IMR-90 (cell line): ENCODE measurements around the gene C17orf107. TPM values are rescaled to one million over a fixed set of nuclear protein-coding genes. Genes with fewer than 3 reads are reported as not detected.
A peak's percentile ranks its signal among the peaks of the same experiment; 100 is the strongest.

Experiments
- ATAC-seq: fragments of 200-7000 bp; cut with Tn5 transposase; 2 replicates; pipeline ENCODE4 v1.9.1; 2020; ENCODE audit warnings: low read depth, mild to moderate bottlenecking, moderate library complexity
- BruUV-seq: library from RNA; stranded (reverse); fragments of 400-500 nt; replicated peaks from 2 replicates; lab custom pipeline; 2021; lab: Mats Ljungman, UMichigan
- CTCF ChIA-PET: fragments of 300-600 bp; formaldehyde crosslinking; extraction: SDS; loops from one replicate; lab custom pipeline; 2021; ENCODE audit warnings: antibody characterized with exemption; lab: Yijun Ruan, JAX
- POLR2A ChIA-PET: fragments of 300-600 bp; sonication (Branson Sonifier 250); formaldehyde crosslinking; loops from one replicate; lab custom pipeline; 2022; ENCODE audit warnings: antibody characterized with exemption; ENCODE audit not compliant: unreplicated experiment; lab: Charles Lee
- DNase-seq: peaks from one replicate; pipeline ENCODE4 v3.0.0; 2013
- H2AFZ ChIP-seq: replicated peaks from 2 replicates; pipeline ENCODE3; 2013; ENCODE audit warnings: low read length, mild to moderate bottlenecking; ENCODE audit not compliant: poor library complexity
- H2AK5ac ChIP-seq: 2 replicates; pipeline ENCODE4 v1.6.1; 2013; ENCODE audit warnings: low read depth, low read length, inconsistent platforms
- H2AK9ac ChIP-seq: replicated peaks from 2 replicates; pipeline ENCODE3; 2013; ENCODE audit warnings: mild to moderate bottlenecking, low read depth, low read length, moderate library complexity; ENCODE audit not compliant: poor library complexity
- H2BK120ac ChIP-seq: 2 replicates; pipeline ENCODE4 v1.6.1; 2013; ENCODE audit warnings: low read depth, low read length, inconsistent platforms
- H2BK15ac ChIP-seq: 3 replicates; pipeline ENCODE4 v1.6.1; 2013; ENCODE audit warnings: low read depth, low read length, inconsistent platforms
- H2BK20ac ChIP-seq: 2 replicates; pipeline ENCODE4 v1.6.1; 2013; ENCODE audit warnings: low read depth, mild to moderate bottlenecking, inconsistent platforms, low read length, moderate library complexity
- H2BK5ac ChIP-seq: 2 replicates; pipeline ENCODE4 v1.6.1; 2013; ENCODE audit warnings: mild to moderate bottlenecking, low read depth, low read length, inconsistent platforms; ENCODE audit not compliant: poor library complexity, severe bottlenecking
- H3K14ac ChIP-seq: replicated peaks from 2 replicates; pipeline ENCODE4 v1.6.1; 2013; ENCODE audit warnings: low read depth, low read length, inconsistent platforms
- H3K18ac ChIP-seq: 2 replicates; pipeline ENCODE4 v1.6.1; 2013; ENCODE audit warnings: low read depth, low read length, control low read depth
- H3K23ac ChIP-seq: 2 replicates; pipeline ENCODE4 v1.6.1; 2013; ENCODE audit warnings: low read depth, low read length, inconsistent platforms
- H3K27ac ChIP-seq: 2 replicates; pipeline ENCODE4 v1.5.1; 2013; ENCODE audit warnings: mild to moderate bottlenecking, control low read depth, low read length; ENCODE audit not compliant: insufficient read depth
- H3K27me3 ChIP-seq: 2 replicates; pipeline ENCODE4 v1.6.1; 2013; ENCODE audit warnings: low read length; ENCODE audit not compliant: control insufficient read depth, insufficient read depth
- H3K36me3 ChIP-seq: 2 replicates; pipeline ENCODE4 v1.6.1; 2013; ENCODE audit warnings: low read length, mixed read lengths; ENCODE audit not compliant: control insufficient read depth, insufficient read depth
- H3K4ac ChIP-seq: 2 replicates; pipeline ENCODE4 v1.6.1; 2013; ENCODE audit warnings: low read depth, low read length, inconsistent platforms
- H3K4me1 ChIP-seq: 2 replicates; pipeline ENCODE4 v1.6.1; 2013; ENCODE audit warnings: low read length, mixed read lengths; ENCODE audit not compliant: control insufficient read depth, insufficient read depth
- H3K4me2 ChIP-seq: 2 replicates; pipeline ENCODE4 v1.6.1; 2013; ENCODE audit warnings: low read depth, mild to moderate bottlenecking, control low read depth, low read length, moderate library complexity
- H3K4me3 ChIP-seq: 2 replicates; pipeline ENCODE4 v1.5.1; 2013; ENCODE audit warnings: low read depth, mild to moderate bottlenecking, control low read depth, low read length, moderate library complexity; ENCODE audit not compliant: insufficient read depth
- H3K56ac ChIP-seq: 2 replicates; pipeline ENCODE4 v1.6.1; 2013; ENCODE audit warnings: low read length, inconsistent platforms; ENCODE audit not compliant: insufficient read depth; ENCODE audit errors: extremely low read depth
- H3K79me1 ChIP-seq, 2 experiments: 2 replicates each; pipeline ENCODE4 v1.6.1; 2013; ENCODE audit warnings: low read length in 2 of 2, inconsistent platforms in 1 of 2, low read depth in 1 of 2
- H3K9ac ChIP-seq: 2 replicates; pipeline ENCODE4 v1.6.1; 2013; ENCODE audit warnings: low read depth, low read length, control low read depth
- H3K9me1 ChIP-seq: 2 replicates; pipeline ENCODE4 v1.6.1; 2013; ENCODE audit warnings: low read length, inconsistent platforms; ENCODE audit not compliant: insufficient read depth
- H3K9me3 ChIP-seq: 2 replicates; pipeline ENCODE4 v1.6.1; 2013; ENCODE audit warnings: low read length; ENCODE audit not compliant: control insufficient read depth, insufficient read depth
- H4K20me1 ChIP-seq: 2 replicates; pipeline ENCODE4 v1.6.1; 2013; ENCODE audit warnings: low read length, inconsistent platforms; ENCODE audit not compliant: insufficient read depth
- H4K5ac ChIP-seq: 2 replicates; pipeline ENCODE4 v1.6.1; 2013; ENCODE audit warnings: mild to moderate bottlenecking, low read depth, low read length, control low read depth
- H4K8ac ChIP-seq, 2 experiments: 2 replicates each; pipeline ENCODE4 v1.6.1; 2013; ENCODE audit warnings: low read depth in 2 of 2, low read length in 2 of 2, control low read depth in 1 of 2, inconsistent platforms in 1 of 2
- H4K91ac ChIP-seq: 2 replicates; pipeline ENCODE4 v1.6.1; 2013; ENCODE audit warnings: low read depth, low read length, inconsistent platforms; ENCODE audit not compliant: insufficient read depth
- BHLHE40 ChIP-seq: fragments of 150-350 bp; IDR thresholded peaks from 2 replicates; pipeline ENCODE4 v1.6.1; 2016; ENCODE audit warnings: mild to moderate bottlenecking, low read depth, low read length
- CHD1 ChIP-seq: IDR thresholded peaks from 2 replicates; pipeline ENCODE4 v1.6.1; 2012; ENCODE audit warnings: low read depth, low read length, improper control_type of control experiment
- FOS ChIP-seq: fragments of 150-350 bp; IDR thresholded peaks from 2 replicates; pipeline ENCODE4 v1.6.1; 2016; ENCODE audit warnings: low read depth, low read length
- MAZ ChIP-seq: IDR thresholded peaks from 2 replicates; pipeline ENCODE4 v1.6.1; 2012; ENCODE audit warnings: low read depth, mild to moderate bottlenecking, low read length, improper control_type of control experiment, moderate library complexity, borderline replicate concordance
- MXI1 ChIP-seq: IDR thresholded peaks from 2 replicates; pipeline ENCODE4 v1.6.1; 2012; ENCODE audit warnings: low read depth, mild to moderate bottlenecking, low read length, moderate library complexity, borderline replicate concordance
- POLR2A ChIP-seq: IDR thresholded peaks from 2 replicates; pipeline ENCODE4 v1.6.1; 2012; ENCODE audit warnings: mild to moderate bottlenecking, low read depth, low read length
- RAD21 ChIP-seq: IDR thresholded peaks from 2 replicates; pipeline ENCODE4 v1.6.1; 2012; ENCODE audit warnings: low read length, improper control_type of control experiment
- RCOR1 ChIP-seq: IDR thresholded peaks from 2 replicates; pipeline ENCODE4 v1.6.1; 2012; ENCODE audit warnings: mild to moderate bottlenecking, low read length, improper control_type of control experiment; ENCODE audit not compliant: insufficient replicate concordance
- RFX5 ChIP-seq: IDR thresholded peaks from 2 replicates; pipeline ENCODE4 v1.8.0; 2012; ENCODE audit warnings: low read depth, mild to moderate bottlenecking, low read length, moderate library complexity
- SMC3 ChIP-seq: fragments of 150-350 bp; IDR thresholded peaks from 2 replicates; pipeline ENCODE4 v1.6.1; 2016; ENCODE audit warnings: low read depth, mild to moderate bottlenecking, antibody characterized with exemption, low read length, moderate library complexity
- WGBS, 2 experiments: methylation state at CpG; one replicate each; pipeline versions ENCODE4 v1.1.5 to v1.1.7; 2013; ENCODE audit warnings: missing lambda C conversion rate in 2 of 2; ENCODE audit not compliant: insufficient read length in 1 of 2; ENCODE audit errors: extremely low coverage in 2 of 2; 5-methylcytosine and 5-hydroxymethylcytosine counted together
- dilution Hi-C: fragments of 300-500 bp; cut with HindIII; formaldehyde crosslinking; loops from one replicate; pipeline ENCODE4 v1.14.3; 2018; ENCODE audit warnings: low sequenced_read_pairs; ENCODE audit not compliant: unreplicated experiment
- in situ Hi-C: fragments of 300-500 bp; cut with MboI; formaldehyde crosslinking; loops from 3 replicates; pipeline ENCODE4 v1.14.3; 2019; ENCODE audit warnings: low sequenced_read_pairs, inconsistent platforms, mixed read lengths
- intact Hi-C: fragments of 100-400 bp; cut with micrococcal nuclease; formaldehyde crosslinking; loops from 2 replicates; pipeline ENCODE4 v1.10.0; 2022
- polyA plus RNA-seq, 3 experiments: library from polyadenylated mRNA; depleted of rRNA; stranded (reverse); fragments of >200 nt; gene quantifications; 2 replicates each; pipeline ENCODE4 v1.2.3, GENCODE V29; 2012; ENCODE audit warnings: low replicate concordance in 1 of 3
- total RNA-seq: library from RNA; depleted of rRNA; stranded (reverse); fragments of >200 nt; gene quantifications from 2 replicates; pipeline ENCODE4 v1.2.3, GENCODE V29; 2012
- TF ChIP-seq, protein P1 (sequence below): fragments of 150-350 bp; IDR thresholded peaks from 2 replicates; pipeline ENCODE4 v1.6.1; 2016; ENCODE audit warnings: low read depth, mild to moderate bottlenecking, low read length, moderate library complexity, borderline replicate concordance
- TF ChIP-seq, protein P2 (sequence below): conservative IDR thresholded peaks from 2 replicates; pipeline ENCODE4 v1.5.1; 2012; ENCODE audit warnings: mild to moderate bottlenecking, low read depth, low read length, improper control_type of control experiment
- TF ChIP-seq, protein P3 (sequence below): fragments of 150-350 bp; IDR thresholded peaks from 2 replicates; pipeline ENCODE4 v1.6.1; 2017; ENCODE audit warnings: mild to moderate bottlenecking, antibody characterized with exemption, low read length, low read depth

Gene C17orf107
- total and polyA plus RNA-seq, 2 of the 4 experiments (the other 2 are of a cell fraction), result 0.54 to 0.82 TPM

DNA sequence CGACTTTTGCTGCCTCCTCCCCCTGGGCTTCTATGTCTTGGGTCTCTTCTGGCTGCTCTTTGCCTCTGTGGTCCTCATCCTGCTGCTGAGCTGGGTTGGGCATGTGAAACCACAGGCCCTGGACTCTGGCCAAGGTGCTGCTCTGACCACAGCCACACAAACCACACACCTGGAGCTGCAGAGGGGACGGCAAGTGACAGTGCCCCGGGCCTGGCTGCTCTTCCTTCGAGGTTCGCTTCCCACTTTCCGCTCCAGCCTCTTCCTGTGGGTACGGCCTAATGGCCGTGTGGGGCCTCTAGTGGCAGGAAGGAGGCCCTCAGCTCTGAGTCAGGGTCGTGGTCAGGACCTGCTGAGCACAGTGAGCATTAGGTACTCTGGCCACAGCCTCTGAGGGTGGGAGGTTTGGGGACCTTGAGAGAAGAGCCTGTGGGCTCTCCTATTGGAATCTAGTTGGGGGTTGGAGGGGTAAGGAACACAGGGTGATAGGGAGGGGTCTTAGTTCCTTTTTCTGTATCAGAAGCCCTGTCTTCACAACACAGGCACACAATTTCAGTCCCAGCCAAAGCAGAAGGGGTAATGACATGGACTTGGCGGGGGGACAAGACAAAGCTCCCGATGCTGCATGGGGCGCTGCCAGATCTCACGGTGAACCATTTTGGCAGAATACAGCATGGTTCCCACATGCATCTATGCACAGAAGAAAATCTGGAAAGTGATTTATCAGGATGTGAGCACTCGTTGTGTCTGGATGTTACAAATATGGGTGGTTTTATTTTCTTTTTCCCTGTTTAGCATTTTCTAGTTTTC, 35.0 kb downstream of the C17orf107 start:
- CTCF ChIA-PET, result interaction anchor here (0.5 kb wide), 1 partner anchor 21 kb away, joined by 4 read pairs; no protein-coding TSS in a partner anchor
- POLR2A ChIA-PET, result interaction anchor here (0.7 kb wide), 2 partner anchors 14 to 20 kb away, joined by 7 to 14 read pairs; partner anchors contain the start of gene PFN1
- no peak for TF ChIP-seq POLR2A
- no peak for TF ChIP-seq BHLHE40
- no peak for TF ChIP-seq MXI1
- TF ChIP-seq CHD1, result no peak
- TF ChIP-seq SMC3, result 0 out of 2 replicates have a peak, but pooled peaks have one; percentile 22
- TF ChIP-seq RCOR1, result no peak
- no peak for TF ChIP-seq FOS
- TF ChIP-seq, protein P1, sequence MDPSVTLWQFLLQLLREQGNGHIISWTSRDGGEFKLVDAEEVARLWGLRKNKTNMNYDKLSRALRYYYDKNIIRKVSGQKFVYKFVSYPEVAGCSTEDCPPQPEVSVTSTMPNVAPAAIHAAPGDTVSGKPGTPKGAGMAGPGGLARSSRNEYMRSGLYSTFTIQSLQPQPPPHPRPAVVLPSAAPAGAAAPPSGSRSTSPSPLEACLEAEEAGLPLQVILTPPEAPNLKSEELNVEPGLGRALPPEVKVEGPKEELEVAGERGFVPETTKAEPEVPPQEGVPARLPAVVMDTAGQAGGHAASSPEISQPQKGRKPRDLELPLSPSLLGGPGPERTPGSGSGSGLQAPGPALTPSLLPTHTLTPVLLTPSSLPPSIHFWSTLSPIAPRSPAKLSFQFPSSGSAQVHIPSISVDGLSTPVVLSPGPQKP, result no peak
- TF ChIP-seq, protein P2, sequence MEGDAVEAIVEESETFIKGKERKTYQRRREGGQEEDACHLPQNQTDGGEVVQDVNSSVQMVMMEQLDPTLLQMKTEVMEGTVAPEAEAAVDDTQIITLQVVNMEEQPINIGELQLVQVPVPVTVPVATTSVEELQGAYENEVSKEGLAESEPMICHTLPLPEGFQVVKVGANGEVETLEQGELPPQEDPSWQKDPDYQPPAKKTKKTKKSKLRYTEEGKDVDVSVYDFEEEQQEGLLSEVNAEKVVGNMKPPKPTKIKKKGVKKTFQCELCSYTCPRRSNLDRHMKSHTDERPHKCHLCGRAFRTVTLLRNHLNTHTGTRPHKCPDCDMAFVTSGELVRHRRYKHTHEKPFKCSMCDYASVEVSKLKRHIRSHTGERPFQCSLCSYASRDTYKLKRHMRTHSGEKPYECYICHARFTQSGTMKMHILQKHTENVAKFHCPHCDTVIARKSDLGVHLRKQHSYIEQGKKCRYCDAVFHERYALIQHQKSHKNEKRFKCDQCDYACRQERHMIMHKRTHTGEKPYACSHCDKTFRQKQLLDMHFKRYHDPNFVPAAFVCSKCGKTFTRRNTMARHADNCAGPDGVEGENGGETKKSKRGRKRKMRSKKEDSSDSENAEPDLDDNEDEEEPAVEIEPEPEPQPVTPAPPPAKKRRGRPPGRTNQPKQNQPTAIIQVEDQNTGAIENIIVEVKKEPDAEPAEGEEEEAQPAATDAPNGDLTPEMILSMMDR, result peak; percentile 34; the same call in 1 of the 2 replicates
- no peak for TF ChIP-seq MAZ
- TF ChIP-seq, protein P3, sequence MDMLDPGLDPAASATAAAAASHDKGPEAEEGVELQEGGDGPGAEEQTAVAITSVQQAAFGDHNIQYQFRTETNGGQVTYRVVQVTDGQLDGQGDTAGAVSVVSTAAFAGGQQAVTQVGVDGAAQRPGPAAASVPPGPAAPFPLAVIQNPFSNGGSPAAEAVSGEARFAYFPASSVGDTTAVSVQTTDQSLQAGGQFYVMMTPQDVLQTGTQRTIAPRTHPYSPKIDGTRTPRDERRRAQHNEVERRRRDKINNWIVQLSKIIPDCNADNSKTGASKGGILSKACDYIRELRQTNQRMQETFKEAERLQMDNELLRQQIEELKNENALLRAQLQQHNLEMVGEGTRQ, result no peak
- TF ChIP-seq RAD21, result no peak
- TF ChIP-seq RFX5, result no peak

More for the DNA sequence above, 35.0 kb downstream of the C17orf107 start:
- no peak overlapping the region for H3K18ac ChIP-seq
- H3K9ac ChIP-seq, result peak overlapping the region; percentile 53; the same call in 1 of the 2 replicates
- DNase-seq, result peak; percentile 38
- H3K79me1 ChIP-seq, result peaks cover 9 to 18% of the 10 kb centered on the region in 2 experiments; a peak in 3 of 4 replicates
- no peak overlapping the region for H3K56ac ChIP-seq
- no peak overlapping the region for H2BK120ac ChIP-seq
- H3K4ac ChIP-seq, result no peak overlapping the region
- no TSS peak for BruUV-seq
- no peak overlapping the region for H2BK20ac ChIP-seq
- H4K5ac ChIP-seq, result no peak overlapping the region
- 0 out of 2 replicates have a peak overlapping the region, but pooled peaks have one; percentile 68 for H3K14ac ChIP-seq
- H2BK15ac ChIP-seq, result no peak overlapping the region
- H2AK5ac ChIP-seq, result 0 out of 2 replicates have a peak overlapping the region, but pooled peaks have one; percentile 16
- peaks cover 17% of the 10 kb centered on the region for H3K9me1 ChIP-seq
- peak overlapping the region; percentile 87 for H2AFZ ChIP-seq
- peaks cover 11% of the 10 kb centered on the region for H3K4me1 ChIP-seq
- no peak overlapping the region for H3K27ac ChIP-seq
- WGBS, 2 experiments, result 58% methylated on average over 4 of the region's 14 CpGs; no CpG with 5 or more reads in 1 of the 2 experiments
- no peak overlapping the region for H3K4me3 ChIP-seq
- peak; percentile 80 for ATAC-seq
- 0 out of 2 replicates have a peak, but pooled peaks cover 7% of the 10 kb centered on the region for H4K20me1 ChIP-seq
- no peaks in the 10 kb centered on the region for H3K9me3 ChIP-seq
- no peak overlapping the region for H4K91ac ChIP-seq
- dilution Hi-C loops (no loop called here), in situ Hi-C loops (no loop called here), intact Hi-C loops (no loop called here)
- H2AK9ac ChIP-seq, result peak overlapping the region; percentile 90
- H2BK5ac ChIP-seq, result no peak overlapping the region
- peak overlapping the region in 1 of 2 experiments; percentile 92; a peak in 2 of 4 replicates for H4K8ac ChIP-seq
- H3K27me3 ChIP-seq, result no peaks in the 10 kb centered on the region
- H3K23ac ChIP-seq, result 0 out of 2 replicates have a peak overlapping the region, but pooled peaks have one; percentile 31
- no peak overlapping the region for H3K4me2 ChIP-seq
- peaks cover 19% of the 10 kb centered on the region for H3K36me3 ChIP-seq
